Thyroid gland (tissue), 4 donors: ENCODE measurements around the gene OR51B2.

Source experiments
- POLR2A ChIP-seq, 2 donors: fragments of 450-650 bp; IDR thresholded peaks; one replicate each; pipeline ENCODE4 v1.6.1; 2017; ENCODE audit warnings: antibody characterized with exemption in 2 of 2, mild to moderate bottlenecking in 2 of 2, moderate library complexity in 1 of 2
- TF ChIP-seq, protein P1 (sequence below), 6 experiments: fragments of 200-600 bp in 3 of 6; fragments of 450-650 bp in 3 of 6; sonication (generic) in 3 of 6; IDR thresholded peaks; one replicate each; pipeline ENCODE4 v1.5.1; 2016 to 2019; ENCODE audit warnings: antibody characterized with exemption in 6 of 6, mild to moderate bottlenecking in 2 of 6, inconsistent platforms in 1 of 6, moderate library complexity in 1 of 6

GRCh38 chr11:5335170-5335569 is 11.1 kb upstream of the OR51B2 start:
- TF ChIP-seq, protein P1, sequence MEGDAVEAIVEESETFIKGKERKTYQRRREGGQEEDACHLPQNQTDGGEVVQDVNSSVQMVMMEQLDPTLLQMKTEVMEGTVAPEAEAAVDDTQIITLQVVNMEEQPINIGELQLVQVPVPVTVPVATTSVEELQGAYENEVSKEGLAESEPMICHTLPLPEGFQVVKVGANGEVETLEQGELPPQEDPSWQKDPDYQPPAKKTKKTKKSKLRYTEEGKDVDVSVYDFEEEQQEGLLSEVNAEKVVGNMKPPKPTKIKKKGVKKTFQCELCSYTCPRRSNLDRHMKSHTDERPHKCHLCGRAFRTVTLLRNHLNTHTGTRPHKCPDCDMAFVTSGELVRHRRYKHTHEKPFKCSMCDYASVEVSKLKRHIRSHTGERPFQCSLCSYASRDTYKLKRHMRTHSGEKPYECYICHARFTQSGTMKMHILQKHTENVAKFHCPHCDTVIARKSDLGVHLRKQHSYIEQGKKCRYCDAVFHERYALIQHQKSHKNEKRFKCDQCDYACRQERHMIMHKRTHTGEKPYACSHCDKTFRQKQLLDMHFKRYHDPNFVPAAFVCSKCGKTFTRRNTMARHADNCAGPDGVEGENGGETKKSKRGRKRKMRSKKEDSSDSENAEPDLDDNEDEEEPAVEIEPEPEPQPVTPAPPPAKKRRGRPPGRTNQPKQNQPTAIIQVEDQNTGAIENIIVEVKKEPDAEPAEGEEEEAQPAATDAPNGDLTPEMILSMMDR (IDR thresholded peaks at IDR 0.05) = no peak
- TF ChIP-seq POLR2A (IDR thresholded peaks at IDR 0.05) = no peak
